ENCODE data around the gene FAAP20.

FAAP20 gene

DNA sequence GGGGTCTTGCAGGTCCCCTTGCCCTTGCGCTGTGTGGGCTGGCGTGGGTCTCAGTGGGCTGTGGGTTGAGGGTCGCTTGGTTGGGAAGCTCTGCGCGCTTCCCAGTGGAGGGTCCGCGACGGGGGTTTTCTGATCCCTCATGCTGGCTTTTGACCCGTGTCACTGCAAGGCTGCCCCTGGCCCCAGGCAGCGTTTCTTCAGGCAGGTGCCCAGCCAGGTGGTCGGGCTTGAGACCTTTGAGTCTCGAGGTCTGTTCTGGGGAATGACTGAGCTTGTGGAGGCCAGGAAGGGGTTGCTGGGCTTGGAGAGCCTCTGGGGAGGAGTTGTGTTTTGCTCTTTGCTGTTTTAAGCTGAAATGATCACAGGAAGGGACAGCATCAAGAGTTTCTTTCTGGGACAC, 38.9 kb upstream of the FAAP20 start:
- Histone ChIP-seq H3K9me3 (replicated peaks; ENCODE audit: insufficient read depth, low read length) (no peaks in the 10 kb centered on the region), H3K4me1 (ENCODE audit: low read length) (peaks cover 14% of the 10 kb centered on the region; the same call in 1 of the 2 replicates), H3K9ac (ENCODE audit: low read length) (no peak overlapping the region), H3K27me3 (replicated peaks; ENCODE audit: insufficient read depth, low read length) (no peaks in the 10 kb centered on the region), H3K36me3 (replicated peaks; ENCODE audit: insufficient read depth, low read length) (no peaks in the 10 kb centered on the region), H2AFZ (ENCODE audit: low read length) (no peak overlapping the region), H3K79me2 (ENCODE audit: low read length) (peaks cover 91% of the 10 kb centered on the region), H3K4me3 (ENCODE audit: low read length) (no peak overlapping the region), H3K27ac (ENCODE audit: low read length) (no peak overlapping the region), H4K20me1 (ENCODE audit: insufficient read depth, low read length) (no peaks in the 10 kb centered on the region), H3K4me2 (ENCODE audit: low read depth, low read length) (no peak overlapping the region), H3K9me2 (replicated peaks; ENCODE audit: insufficient read depth, low read length) (no peaks in the 10 kb centered on the region), H3F3A (ENCODE audit: insufficient read depth, low read length) (no peaks in the 10 kb centered on the region)
- DNase-seq: no peak
- TF ChIP-seq, protein P1, sequence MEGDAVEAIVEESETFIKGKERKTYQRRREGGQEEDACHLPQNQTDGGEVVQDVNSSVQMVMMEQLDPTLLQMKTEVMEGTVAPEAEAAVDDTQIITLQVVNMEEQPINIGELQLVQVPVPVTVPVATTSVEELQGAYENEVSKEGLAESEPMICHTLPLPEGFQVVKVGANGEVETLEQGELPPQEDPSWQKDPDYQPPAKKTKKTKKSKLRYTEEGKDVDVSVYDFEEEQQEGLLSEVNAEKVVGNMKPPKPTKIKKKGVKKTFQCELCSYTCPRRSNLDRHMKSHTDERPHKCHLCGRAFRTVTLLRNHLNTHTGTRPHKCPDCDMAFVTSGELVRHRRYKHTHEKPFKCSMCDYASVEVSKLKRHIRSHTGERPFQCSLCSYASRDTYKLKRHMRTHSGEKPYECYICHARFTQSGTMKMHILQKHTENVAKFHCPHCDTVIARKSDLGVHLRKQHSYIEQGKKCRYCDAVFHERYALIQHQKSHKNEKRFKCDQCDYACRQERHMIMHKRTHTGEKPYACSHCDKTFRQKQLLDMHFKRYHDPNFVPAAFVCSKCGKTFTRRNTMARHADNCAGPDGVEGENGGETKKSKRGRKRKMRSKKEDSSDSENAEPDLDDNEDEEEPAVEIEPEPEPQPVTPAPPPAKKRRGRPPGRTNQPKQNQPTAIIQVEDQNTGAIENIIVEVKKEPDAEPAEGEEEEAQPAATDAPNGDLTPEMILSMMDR (IDR thresholded peaks at IDR 0.05; ENCODE audit: low read length): no peak
- no peak for TF ChIP-seq EZH2phosphoT487 (IDR thresholded peaks at IDR 0.05; ENCODE audit: low read length)
- TF ChIP-seq EZH2 (optimal IDR thresholded peaks at IDR 0.05; ENCODE audit: low read depth, low read length): no peak

DNA sequence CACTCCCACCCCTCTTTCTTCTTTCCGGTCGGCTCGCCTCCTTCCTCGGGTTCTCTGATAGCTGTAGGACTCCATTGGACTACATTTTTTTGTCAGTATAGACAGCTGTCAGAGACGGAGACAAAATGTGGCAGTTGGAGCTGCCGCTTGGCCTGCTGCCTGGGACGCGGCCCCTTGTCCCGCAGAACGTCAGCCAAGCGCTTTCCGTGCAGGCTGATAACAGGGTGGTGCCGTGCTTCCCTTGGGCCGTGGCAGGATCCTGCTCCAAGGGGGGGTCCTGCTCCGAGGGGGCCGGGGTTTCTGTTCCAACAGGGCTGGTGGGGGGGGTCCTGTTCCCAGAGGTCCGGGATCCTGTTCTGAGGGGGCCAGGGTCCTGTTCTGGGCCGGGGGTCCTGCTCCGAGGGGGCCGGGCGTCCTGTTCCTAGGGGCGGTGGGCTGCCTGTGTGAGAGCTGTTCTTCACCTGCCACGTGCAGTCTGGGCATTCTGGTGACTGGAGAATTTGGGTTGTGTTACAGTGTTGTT, 38.4 kb upstream of the FAAP20 start:
- Histone ChIP-seq H3K79me2 (ENCODE audit: low read length) (peaks cover 86% of the 10 kb centered on the region), H3K27ac (ENCODE audit: low read length) (no peak overlapping the region), H4K20me1 (ENCODE audit: insufficient read depth, low read length) (no peaks in the 10 kb centered on the region)

DNA sequence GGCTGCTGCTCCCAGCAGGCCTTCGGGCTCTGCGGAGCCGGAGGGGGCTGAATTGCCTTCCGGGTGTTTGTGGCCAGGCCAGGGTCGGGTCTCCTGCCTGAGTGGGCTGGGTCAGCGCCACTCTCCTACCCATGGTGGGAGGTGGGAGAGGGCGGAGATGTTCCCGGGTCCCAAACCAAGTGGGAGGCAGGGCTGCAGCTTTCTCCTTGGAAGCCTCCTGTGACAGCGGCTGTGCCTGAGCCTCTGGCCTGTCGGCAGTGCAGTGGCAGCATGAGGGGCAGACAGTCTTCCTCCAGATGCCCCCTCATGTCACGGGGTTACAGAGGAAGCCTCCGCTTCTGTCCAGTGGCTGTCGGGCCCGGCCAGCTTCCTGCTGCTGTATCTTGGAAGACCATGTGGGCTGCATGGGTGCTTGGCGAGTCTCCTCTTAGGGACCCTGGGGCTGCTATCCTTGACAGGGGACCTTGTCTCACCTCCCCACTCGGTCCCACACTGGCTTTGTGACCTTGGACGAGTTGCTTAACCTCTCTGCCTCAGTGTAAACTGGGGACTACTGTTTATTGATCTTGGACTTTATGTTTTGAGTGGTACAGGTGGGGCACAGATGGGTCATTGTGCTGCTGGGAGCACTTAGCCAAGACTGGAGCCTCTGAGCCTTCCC, 37.8 kb upstream of the FAAP20 start:
- Histone ChIP-seq H3K4me3 (ENCODE audit: low read length) (no peak overlapping the region), H2AFZ (ENCODE audit: low read length) (no peak overlapping the region), H4K20me1 (ENCODE audit: insufficient read depth, low read length) (no peaks in the 10 kb centered on the region), H3K4me1 (ENCODE audit: low read length) (peaks cover 14% of the 10 kb centered on the region; the same call in 1 of the 2 replicates), H3K79me2 (ENCODE audit: low read length) (peaks cover 80% of the 10 kb centered on the region), H3K36me3 (replicated peaks; ENCODE audit: insufficient read depth, low read length) (no peaks in the 10 kb centered on the region), H3K27me3 (replicated peaks; ENCODE audit: insufficient read depth, low read length) (no peaks in the 10 kb centered on the region), H3K9me3 (replicated peaks; ENCODE audit: insufficient read depth, low read length) (no peaks in the 10 kb centered on the region), H3K4me2 (ENCODE audit: low read depth, low read length) (no peak overlapping the region), H3F3A (ENCODE audit: insufficient read depth, low read length) (no peaks in the 10 kb centered on the region), H3K9ac (ENCODE audit: low read length) (no peak overlapping the region), H3K9me2 (replicated peaks; ENCODE audit: insufficient read depth, low read length) (no peaks in the 10 kb centered on the region), H3K27ac (ENCODE audit: low read length) (no peak overlapping the region)
- TF ChIP-seq EZH2phosphoT487 (IDR thresholded peaks at IDR 0.05; ENCODE audit: low read length) (no peak), EZH2 (optimal IDR thresholded peaks at IDR 0.05; ENCODE audit: low read depth, low read length) (no peak)
- TF ChIP-seq, protein P1 (IDR thresholded peaks at IDR 0.05; ENCODE audit: low read length): no peak
- DNase-seq: no peak

More for the DNA sequence above, 38.4 kb upstream of the FAAP20 start:
- no peak overlapping the region for H3K4me2 ChIP-seq (ENCODE audit: low read depth, low read length)
- no peak overlapping the region for H2AFZ ChIP-seq (ENCODE audit: low read length)
- H3K27me3 ChIP-seq (replicated peaks; ENCODE audit: insufficient read depth, low read length): no peaks in the 10 kb centered on the region
- H3K36me3 ChIP-seq (replicated peaks; ENCODE audit: insufficient read depth, low read length): no peaks in the 10 kb centered on the region
- DNase-seq: no peak
- H3K9ac ChIP-seq (ENCODE audit: low read length): no peak overlapping the region
- H3K9me2 ChIP-seq (replicated peaks; ENCODE audit: insufficient read depth, low read length): no peaks in the 10 kb centered on the region
- H3F3A ChIP-seq (ENCODE audit: insufficient read depth, low read length): no peaks in the 10 kb centered on the region
- no peaks in the 10 kb centered on the region for H3K9me3 ChIP-seq (replicated peaks; ENCODE audit: insufficient read depth, low read length)
- TF ChIP-seq, protein P1 (IDR thresholded peaks at IDR 0.05; ENCODE audit: low read length): no peak
- TF ChIP-seq EZH2 (optimal IDR thresholded peaks at IDR 0.05; ENCODE audit: low read depth, low read length) (no peak), EZH2phosphoT487 (IDR thresholded peaks at IDR 0.05; ENCODE audit: low read length) (no peak)
- no peak overlapping the region for H3K4me3 ChIP-seq (ENCODE audit: low read length)
- peaks cover 14% of the 10 kb centered on the region; the same call in 1 of the 2 replicates for H3K4me1 ChIP-seq (ENCODE audit: low read length)
